Brain microvascular endothelial cell (primary cell): ENCODE data around the gene TENT4B.
"Not testable (repeated sequence)": the region's sequence is repeated elsewhere in the genome, so short reads cannot be mapped to it uniquely, and the experiment has no call there.

Source experiments
- DNase-seq: peaks from one replicate; pipeline ENCODE4 v3.0.0-alpha.2; 2020
- H3K27ac ChIP-seq: fragments of 250-450 bp; sonication (Bioruptor Pico); 2 replicates; pipeline ENCODE4 v1.5.1; 2020; ENCODE audit warnings: mild to moderate bottlenecking, moderate library complexity
- H3K27me3 ChIP-seq: fragments of 250-450 bp; sonication (Bioruptor Pico); replicated peaks from 2 replicates; pipeline ENCODE4 v1.5.1; 2020; ENCODE audit warnings: mild to moderate bottlenecking
- H3K36me3 ChIP-seq: fragments of 250-450 bp; sonication (Bioruptor Pico); replicated peaks from 2 replicates; pipeline ENCODE4 v1.5.1; 2020; ENCODE audit warnings: mild to moderate bottlenecking
- H3K4me3 ChIP-seq: 2 replicates; pipeline ENCODE4 v1.5.1; 2011; ENCODE audit warnings: low read depth, mild to moderate bottlenecking, control low read depth, low read length, moderate library complexity
- in situ Hi-C: cut with HindIII; loops from 2 replicates; pipeline ENCODE4 v1.10.0; 2017; ENCODE audit warnings: low sequenced_read_pairs, low pct_ligation_motif_present
- TF ChIP-seq, protein P1 (sequence below): IDR thresholded peaks from 2 replicates; pipeline ENCODE4 v1.5.1; 2011; ENCODE audit warnings: low read depth, mild to moderate bottlenecking, moderate library complexity, low read length, control low read depth, inconsistent platforms; ENCODE audit errors: missing control alignments

The TENT4B gene

GRCh38 chr16:50234771-50235556 is 81.9 kb downstream of the TENT4B start:
- Histone ChIP-seq H3K4me3 (no peak overlapping the region), H3K27ac (no peak overlapping the region), H3K27me3 (no peaks in the 10 kb centered on the region), H3K36me3 (no peaks in the 10 kb centered on the region)
- in situ Hi-C loops: no loop called here
- TF ChIP-seq, protein P1, sequence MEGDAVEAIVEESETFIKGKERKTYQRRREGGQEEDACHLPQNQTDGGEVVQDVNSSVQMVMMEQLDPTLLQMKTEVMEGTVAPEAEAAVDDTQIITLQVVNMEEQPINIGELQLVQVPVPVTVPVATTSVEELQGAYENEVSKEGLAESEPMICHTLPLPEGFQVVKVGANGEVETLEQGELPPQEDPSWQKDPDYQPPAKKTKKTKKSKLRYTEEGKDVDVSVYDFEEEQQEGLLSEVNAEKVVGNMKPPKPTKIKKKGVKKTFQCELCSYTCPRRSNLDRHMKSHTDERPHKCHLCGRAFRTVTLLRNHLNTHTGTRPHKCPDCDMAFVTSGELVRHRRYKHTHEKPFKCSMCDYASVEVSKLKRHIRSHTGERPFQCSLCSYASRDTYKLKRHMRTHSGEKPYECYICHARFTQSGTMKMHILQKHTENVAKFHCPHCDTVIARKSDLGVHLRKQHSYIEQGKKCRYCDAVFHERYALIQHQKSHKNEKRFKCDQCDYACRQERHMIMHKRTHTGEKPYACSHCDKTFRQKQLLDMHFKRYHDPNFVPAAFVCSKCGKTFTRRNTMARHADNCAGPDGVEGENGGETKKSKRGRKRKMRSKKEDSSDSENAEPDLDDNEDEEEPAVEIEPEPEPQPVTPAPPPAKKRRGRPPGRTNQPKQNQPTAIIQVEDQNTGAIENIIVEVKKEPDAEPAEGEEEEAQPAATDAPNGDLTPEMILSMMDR: no peak
- DNase-seq: no peak

- no peak overlapping the region for H3K27ac ChIP-seq
- in situ Hi-C loops: no loop called here
These were observed 82.5 kb downstream of the TENT4B start for GRCh38 chr16:50235581-50235980.

DNA sequence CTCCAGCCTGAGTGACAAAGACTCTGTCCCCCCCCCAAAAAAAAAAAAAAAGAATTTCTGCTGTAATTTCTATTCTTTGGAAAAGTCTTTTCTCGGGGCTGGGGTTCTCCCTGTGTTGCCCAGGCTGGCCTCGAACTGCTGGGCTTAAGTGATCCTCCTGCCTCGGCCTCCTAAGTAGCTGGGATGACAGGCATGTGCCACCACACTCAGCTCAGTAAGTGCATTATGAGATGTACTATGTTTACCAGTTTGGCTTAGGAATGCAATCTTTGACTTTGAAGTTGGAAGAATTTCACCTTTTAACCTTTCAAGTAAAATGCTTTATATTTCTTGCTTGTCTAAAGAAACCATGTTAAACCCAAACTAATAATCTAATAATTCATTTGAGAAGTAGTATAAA is 85.2 kb downstream of the TENT4B start:
- Histone ChIP-seq H3K27ac (no peak overlapping the region), H3K36me3 (no peaks in the 10 kb centered on the region), H3K27me3 (no peaks in the 10 kb centered on the region), H3K4me3 (no peak overlapping the region)
- TF ChIP-seq, protein P1: no peak
- in situ Hi-C loops: no loop called here
- no peak for DNase-seq

More at GRCh38 chr16:50235581-50235980, 82.5 kb downstream of the TENT4B start:
- no peaks in the 10 kb centered on the region for H3K27me3 ChIP-seq
- DNase-seq: no peak
- TF ChIP-seq, protein P1: no peak
- no peak overlapping the region for H3K4me3 ChIP-seq
- no peaks in the 10 kb centered on the region for H3K36me3 ChIP-seq

DNA sequence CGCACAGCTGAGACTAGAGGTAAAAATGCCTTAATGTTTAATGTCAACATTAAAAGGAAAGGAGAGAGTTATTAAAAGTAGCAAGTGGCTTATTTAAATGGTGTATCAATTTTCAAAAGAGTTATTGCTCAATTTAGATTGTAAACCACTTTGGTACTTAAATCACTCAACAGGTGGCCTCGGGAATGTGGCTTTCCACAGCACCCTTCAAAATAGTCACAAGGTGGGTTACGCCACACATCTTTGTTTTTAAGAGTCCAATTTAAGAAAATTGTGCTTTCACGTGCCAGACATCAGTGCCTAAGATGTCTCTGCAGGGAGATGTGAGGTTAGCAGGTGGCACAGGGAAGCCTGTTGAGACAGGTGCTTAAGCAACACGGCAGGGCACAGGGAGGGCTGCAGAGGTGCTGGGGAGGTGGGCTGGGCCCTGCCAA is 85.8 kb downstream of the TENT4B start:
- Histone ChIP-seq H3K27ac (no peak overlapping the region), H3K36me3 (no peaks in the 10 kb centered on the region), H3K27me3 (no peaks in the 10 kb centered on the region), H3K4me3 (no peak overlapping the region)
- in situ Hi-C loops: no loop called here
- TF ChIP-seq, protein P1: no peak
- DNase-seq: no peak

DNA sequence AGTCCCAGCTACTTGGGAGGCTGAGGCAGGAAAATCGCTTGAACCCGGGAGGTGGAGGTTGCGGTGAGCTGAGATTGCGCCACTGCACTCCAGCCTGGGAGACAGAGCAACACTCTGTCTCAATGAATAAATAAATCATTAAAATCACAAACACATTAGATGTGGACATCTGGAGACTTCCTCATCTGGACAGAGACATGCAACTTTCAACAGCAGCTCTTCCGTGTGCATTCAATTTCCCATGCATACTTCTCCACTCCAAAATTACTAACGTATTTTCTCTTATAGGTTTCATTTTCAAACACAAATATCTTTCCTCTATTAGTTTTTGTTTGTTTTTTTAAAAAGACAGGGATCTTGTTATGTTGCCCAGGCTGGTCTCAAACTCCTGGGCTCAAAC is 89.9 kb downstream of the TENT4B start:
- H3K4me3 ChIP-seq, H3K36me3 ChIP-seq, in situ Hi-C loops, H3K27me3 ChIP-seq, DNase-seq, H3K27ac ChIP-seq: not testable (repeated sequence)

DNA sequence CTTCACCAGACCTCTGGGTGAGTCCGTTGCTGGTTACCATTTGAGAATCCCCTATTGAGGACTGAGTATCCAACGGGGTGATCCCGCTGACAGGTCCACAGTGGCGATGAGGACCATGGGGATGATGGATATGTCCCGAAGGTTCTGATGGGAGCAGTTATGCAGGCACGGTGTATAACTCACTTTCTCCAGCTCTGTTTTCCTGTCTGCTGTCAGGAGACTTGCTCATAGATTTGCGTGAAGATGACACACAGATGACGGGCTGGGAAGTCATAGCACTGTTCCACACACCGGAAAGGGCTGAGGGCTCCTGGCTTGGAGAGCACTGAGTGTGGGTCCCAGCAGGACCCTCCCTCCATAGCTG is 91.0 kb downstream of the TENT4B start:
- TF ChIP-seq, protein P1: no peak
- no peaks in the 10 kb centered on the region for H3K27me3 ChIP-seq
- no peak overlapping the region for H3K4me3 ChIP-seq
- H3K27ac ChIP-seq: no peak overlapping the region
- H3K36me3 ChIP-seq: no peaks in the 10 kb centered on the region
- in situ Hi-C loops: no loop called here
- DNase-seq: peak; percentile 38
